Gastrocnemius medialis (tissue), 4 donors: ENCODE data around the gene FAM210A. TPM values are rescaled to one million over a fixed set of nuclear protein-coding genes. Genes with fewer than 3 reads are reported as not detected.

Experiments
- ATAC-seq, 2 donors: fragments of 150-250 bp; one replicate each; pipeline ENCODE4 v1.9.1; 2016
- DNase-seq, 2 donors: peaks; one replicate each; pipeline ENCODE4 v3.0.0-alpha.2; 2019
- H3K27ac ChIP-seq, 4 donors: fragments of 200-600 bp; sonication (generic); 1 replicate in 1 of 4; 2 replicates in 3 of 4; pipeline ENCODE4 v1.5.1; 2016 to 2018; ENCODE audit warnings: mild to moderate bottlenecking in 2 of 4, moderate library complexity in 1 of 4
- H3K27me3 ChIP-seq, 3 donors: fragments of 200-600 bp; sonication (generic) in 2 of 3; 1 replicate in 1 of 3; 2 replicates in 2 of 3; pipeline versions ENCODE4 v1.5.1 to v1.6.0; 2016 to 2019; ENCODE audit warnings: mild to moderate bottlenecking in 1 of 3, moderate library complexity in 1 of 3
- H3K36me3 ChIP-seq, 2 donors: fragments of 200-600 bp; sonication (generic) in 1 of 2; one replicate each; pipeline ENCODE4 v1.5.1; 2017 to 2018
- H3K4me1 ChIP-seq, 2 donors: fragments of 200-600 bp; sonication (generic) in 1 of 2; one replicate each; pipeline ENCODE4 v1.5.1; 2016 to 2017; ENCODE audit warnings: mild to moderate bottlenecking in 2 of 2
- H3K4me3 ChIP-seq, 4 donors: fragments of 200-600 bp; sonication (generic) in 3 of 4; 1 replicate in 1 of 4; 2 replicates in 3 of 4; pipeline ENCODE4 v1.5.1; 2016 to 2019; ENCODE audit warnings: mild to moderate bottlenecking in 2 of 4
- H3K9me3 ChIP-seq, 3 donors: fragments of 200-600 bp; sonication (generic) in 2 of 3; 1 replicate in 1 of 3; 2 replicates in 2 of 3; pipeline ENCODE4 v1.5.1; 2016 to 2019
- CTCF ChIP-seq, 5 experiments: fragments of 450-650 bp in 3 of 5; fragments of 200-600 bp in 2 of 5; sonication (generic) in 2 of 5; IDR thresholded peaks in 4 of 5; conservative IDR thresholded peaks in 1 of 5; 1 replicate in 4 of 5; 2 replicates in 1 of 5; pipeline ENCODE4 v1.5.1; 2016 to 2019; ENCODE audit warnings: antibody characterized with exemption in 5 of 5, mild to moderate bottlenecking in 3 of 5, moderate library complexity in 3 of 5
- POLR2A ChIP-seq, 2 donors: fragments of 450-650 bp; IDR thresholded peaks; one replicate each; pipeline ENCODE4 v1.6.1; 2017; ENCODE audit warnings: antibody characterized with exemption in 2 of 2, mild to moderate bottlenecking in 2 of 2, moderate library complexity in 2 of 2
- in situ Hi-C, 4 donors: fragments of 200-750 bp; cut with MboI; loops; one replicate each; pipeline versions ENCODE4 v1.15.0 to v1.8.0; 2017; ENCODE audit warnings: low sequenced_read_pairs in 4 of 4
- intact Hi-C: fragments of 100-400 bp; cut with DNase I; formaldehyde crosslinking; loops from one replicate; pipeline ENCODE4 v1.15.1; 2023; ENCODE audit warnings: low total_unique reads
- total RNA-seq, 4 donors: library from RNA; depleted of rRNA; stranded (reverse); fragments of >200 nt; gene quantifications; one replicate each; pipeline versions ENCODE4 v1.1.0 to v1.2.3, GENCODE V29; 2016

Gene FAM210A
- total RNA-seq, 4 donors from 2014 or later: 7.8 to 23.1 (median 16.3) TPM

- no peak overlapping the region for H3K4me3 ChIP-seq
- H3K27ac ChIP-seq: no peak overlapping the region
- H3K36me3 ChIP-seq: peaks cover 0 to 4% of the 10 kb centered on the region in 2 donors
- TF ChIP-seq POLR2A (IDR thresholded peaks at IDR 0.05): no peak
- TF ChIP-seq CTCF (IDR thresholded peaks at IDR 0.05 in 4 of 5, conservative IDR thresholded peaks at IDR 0.05 in 1 of 5): no peak
- H3K4me1 ChIP-seq: peaks cover 21 to 22% of the 10 kb centered on the region in 2 donors
- intact Hi-C loops (no loop called here), in situ Hi-C loops (no loop called here)
- DNase-seq: no peak
- no peak for ATAC-seq
- no peaks in the 10 kb centered on the region for H3K27me3 ChIP-seq
- H3K9me3 ChIP-seq: no peaks in the 10 kb centered on the region
Measured at GRCh38 chr18:13616525-13617035, 109.8 kb downstream of the FAM210A start.

GRCh38 chr18:13616041-13616440 is 110.3 kb downstream of the FAM210A start:
- intact Hi-C loops (no loop called here), in situ Hi-C loops (no loop called here)
- Histone ChIP-seq H3K27ac (peak overlapping the region in 3 of 4 donors; percentile 64 to 86 (median 81)), H3K36me3 (peaks cover 0 to under 1% of the 10 kb centered on the region in 2 donors), H3K9me3 (no peaks in the 10 kb centered on the region), H3K4me1 (peaks cover 22 to 25% of the 10 kb centered on the region in 2 donors), H3K4me3 (no peak overlapping the region), H3K27me3 (no peaks in the 10 kb centered on the region)
- ATAC-seq (no peak), DNase-seq (no peak)
- TF ChIP-seq CTCF (IDR thresholded peaks at IDR 0.05 in 4 of 5, conservative IDR thresholded peaks at IDR 0.05 in 1 of 5) (no peak), POLR2A (IDR thresholded peaks at IDR 0.05) (no peak)

GRCh38 chr18:13615432-13615861 is 110.9 kb downstream of the FAM210A start:
- no peaks in the 10 kb centered on the region for H3K9me3 ChIP-seq
- ATAC-seq (peak; percentile 87 to 91), DNase-seq (peak in 1 of 2 donors; percentile 30)
- H3K27ac ChIP-seq: peak overlapping the region; percentile 64 to 86 (median 76)
- no peaks in the 10 kb centered on the region for H3K27me3 ChIP-seq
- peak overlapping the region in 1 of 4 donors; percentile 30 for H3K4me3 ChIP-seq
- TF ChIP-seq POLR2A (IDR thresholded peaks at IDR 0.05): no peak
- no peak for TF ChIP-seq CTCF (IDR thresholded peaks at IDR 0.05 in 4 of 5, conservative IDR thresholded peaks at IDR 0.05 in 1 of 5)
- no peaks in the 10 kb centered on the region for H3K36me3 ChIP-seq
- in situ Hi-C loops (no loop called here), intact Hi-C loops (loop anchor here (1.0 kb wide), 1 partner anchor 111 kb away; the partner anchor contains the start of genes FAM210A and RNMT)
- H3K4me1 ChIP-seq: peaks cover 27 to 30% of the 10 kb centered on the region in 2 donors

GRCh38 chr18:13614641-13615288 is 111.6 kb downstream of the FAM210A start:
- Histone ChIP-seq H3K4me1 (peaks cover 31 to 32% of the 10 kb centered on the region in 2 donors), H3K9me3 (no peaks in the 10 kb centered on the region), H3K4me3 (peak overlapping the region in 1 of 4 donors; percentile 30), H3K27ac (peak overlapping the region; percentile 64 to 86 (median 76)), H3K36me3 (no peaks in the 10 kb centered on the region), H3K27me3 (no peaks in the 10 kb centered on the region)
- in situ Hi-C loops: no loop called here
- TF ChIP-seq CTCF (IDR thresholded peaks at IDR 0.05 in 4 of 5, conservative IDR thresholded peaks at IDR 0.05 in 1 of 5) (no peak), POLR2A (IDR thresholded peaks at IDR 0.05) (no peak)
- intact Hi-C loops: loop anchor here (1.0 to 5.0 kb wide), 4 partner anchors 57 to 392 kb away; partner anchors contain the start of genes FAM210A and RNMT
- DNase-seq: no peak
- peak in 1 of 2 donors; percentile 3 for ATAC-seq
